ENCODE data around the gene UNC119B. TPM values are rescaled to one million over a fixed set of nuclear protein-coding genes. Genes with fewer than 3 reads are reported as not detected.

Gene UNC119B
- total RNA-seq, 1 experiment from 2014 or later = 51.5 TPM

DNA sequence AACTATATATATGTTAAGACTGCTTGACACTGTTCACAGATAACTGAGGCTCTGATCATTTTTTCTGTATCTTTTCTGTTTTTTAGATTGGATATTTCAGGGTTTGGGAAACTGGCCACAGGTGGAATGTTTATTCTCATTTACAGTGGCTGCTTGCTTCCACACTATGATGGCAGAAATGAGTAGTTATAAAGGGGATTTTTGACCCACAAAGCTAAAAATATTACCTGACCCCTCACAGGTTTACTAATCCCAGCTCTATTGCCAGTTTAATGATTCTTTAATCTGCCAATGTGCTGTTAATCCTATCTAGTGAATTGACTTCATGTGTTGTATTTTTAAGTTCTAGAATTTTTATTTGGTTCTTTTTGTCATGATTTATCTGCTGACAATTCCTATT is 45.0 kb downstream of the UNC119B start:
- DNase-seq = no peak
- no peak overlapping the region for H2AFZ ChIP-seq (ENCODE audit: low read length)
- H3K4me3 Mint-ChIP-seq = no peak overlapping the region

More for the DNA sequence above, 45.0 kb downstream of the UNC119B start:
- H2BK20ac ChIP-seq (ENCODE audit: low read depth, low read length, poor library complexity, severe bottlenecking) = no peak overlapping the region
- no peak overlapping the region for H2BK15ac ChIP-seq (ENCODE audit: low read depth, low read length)
- H3K36me3 Mint-ChIP-seq (ENCODE audit: insufficient read depth in 1 of 3, low read depth in 3 of 3) = peaks cover 0 to 2% (median 0%) of the 10 kb centered on the region in 3 experiments; a peak in 2 of 7 replicates
- TF ChIP-seq, protein P1, sequence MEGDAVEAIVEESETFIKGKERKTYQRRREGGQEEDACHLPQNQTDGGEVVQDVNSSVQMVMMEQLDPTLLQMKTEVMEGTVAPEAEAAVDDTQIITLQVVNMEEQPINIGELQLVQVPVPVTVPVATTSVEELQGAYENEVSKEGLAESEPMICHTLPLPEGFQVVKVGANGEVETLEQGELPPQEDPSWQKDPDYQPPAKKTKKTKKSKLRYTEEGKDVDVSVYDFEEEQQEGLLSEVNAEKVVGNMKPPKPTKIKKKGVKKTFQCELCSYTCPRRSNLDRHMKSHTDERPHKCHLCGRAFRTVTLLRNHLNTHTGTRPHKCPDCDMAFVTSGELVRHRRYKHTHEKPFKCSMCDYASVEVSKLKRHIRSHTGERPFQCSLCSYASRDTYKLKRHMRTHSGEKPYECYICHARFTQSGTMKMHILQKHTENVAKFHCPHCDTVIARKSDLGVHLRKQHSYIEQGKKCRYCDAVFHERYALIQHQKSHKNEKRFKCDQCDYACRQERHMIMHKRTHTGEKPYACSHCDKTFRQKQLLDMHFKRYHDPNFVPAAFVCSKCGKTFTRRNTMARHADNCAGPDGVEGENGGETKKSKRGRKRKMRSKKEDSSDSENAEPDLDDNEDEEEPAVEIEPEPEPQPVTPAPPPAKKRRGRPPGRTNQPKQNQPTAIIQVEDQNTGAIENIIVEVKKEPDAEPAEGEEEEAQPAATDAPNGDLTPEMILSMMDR (conservative IDR thresholded peaks at IDR 0.05) = no peak
- no peaks in the 10 kb centered on the region for H3K27me3 ChIP-seq (ENCODE audit: insufficient read depth, low read length)
- H3K27ac Mint-ChIP-seq = no peak overlapping the region
- no peak overlapping the region for H2BK5ac ChIP-seq (ENCODE audit: insufficient read length, low read length)
- H3K9me3 Mint-ChIP-seq = peaks cover 6 to 12% of the 10 kb centered on the region in 2 experiments; a peak in 4 of 5 replicates
- H3K14ac ChIP-seq (ENCODE audit: insufficient read depth, low read length) = no peak overlapping the region
- H4K8ac ChIP-seq (replicated peaks; ENCODE audit: insufficient read length, low read depth, low read length) = no peak overlapping the region
- H3K79me1 ChIP-seq (ENCODE audit: insufficient read depth, low read depth, low read length, poor library complexity, severe bottlenecking) = no peaks in the 10 kb centered on the region
- H4K91ac ChIP-seq (ENCODE audit: insufficient read length, low read depth, low read length) = no peak overlapping the region
- H3K79me2 ChIP-seq (ENCODE audit: insufficient read depth, low read length) = no peaks in the 10 kb centered on the region
- H3K27ac ChIP-seq (ENCODE audit: insufficient read length, low read depth, low read length) = no peak overlapping the region
- H3K9ac ChIP-seq (ENCODE audit: extremely low read depth, insufficient read length, low read length) = no peak overlapping the region
- H2AK5ac ChIP-seq (ENCODE audit: insufficient read length, low read length) = no peak overlapping the region
- no peaks in the 10 kb centered on the region for H3K9me3 ChIP-seq (ENCODE audit: control insufficient read depth, low read depth, low read length)
- H4K20me1 ChIP-seq (ENCODE audit: control insufficient read depth, insufficient read depth, insufficient read length) = no peaks in the 10 kb centered on the region
- no peak overlapping the region for H2BK12ac ChIP-seq (ENCODE audit: insufficient read length, low read depth, low read length)
- H4K5ac ChIP-seq (ENCODE audit: insufficient read length, low read depth, low read length) = no peak overlapping the region
- no peaks in the 10 kb centered on the region; the same call in none of the 2 replicates for H3K27me3 Mint-ChIP-seq (ENCODE audit: low read depth)
- H3K4me2 ChIP-seq (ENCODE audit: insufficient read depth, insufficient read length, low read length) = no peak overlapping the region
- no peak overlapping the region for H2BK120ac ChIP-seq (ENCODE audit: low read depth, low read length, poor library complexity, severe bottlenecking)
- no peaks in the 10 kb centered on the region for H3K23me2 ChIP-seq (ENCODE audit: insufficient read length, low read depth, low read length, poor library complexity, severe bottlenecking)
- no peak overlapping the region for H3K18ac ChIP-seq (ENCODE audit: insufficient read length, low read depth, low read length)
- H3K56ac ChIP-seq (ENCODE audit: insufficient read length, low read depth, low read length) = no peak overlapping the region
- H3T11ph ChIP-seq (ENCODE audit: low read length) = no peak overlapping the region
- H3K4ac ChIP-seq (ENCODE audit: low read depth, low read length) = no peak overlapping the region
- peaks cover 2% of the 10 kb centered on the region; the same call in 1 of the 2 replicates for H3K4me1 ChIP-seq (ENCODE audit: insufficient read depth, low read length)
- H3K4me1 Mint-ChIP-seq = peaks cover 17% of the 10 kb centered on the region in 2 experiments
- no peak overlapping the region for H3K23ac ChIP-seq (ENCODE audit: insufficient read length, low read depth, low read length)
